Measurements from ENCODE around the gene EZH1. TPM values are rescaled to one million over a fixed set of nuclear protein-coding genes. Genes with fewer than 3 reads are reported as not detected.
"Not testable (repeated sequence)": the region's sequence is repeated elsewhere in the genome, so short reads cannot be mapped to it uniquely, and the experiment has no call there.

EZH1 gene
- total and polyA plus RNA-seq, 3 donors from 2014 or later: 28.1 to 59.4 (median 53.7) TPM

GRCh38 chr17:42744283-42744805, 496 bp downstream of the EZH1 start:
- peak; percentile 82 for DNase-seq
- Histone ChIP-seq H3K27me3 (no peaks in the 10 kb centered on the region), H3K9me3 (no peaks in the 10 kb centered on the region), H3K36me3 (ENCODE audit: low read depth, missing control alignments) (no peaks in the 10 kb centered on the region), H3K4me3 (peak overlapping the region; percentile 85 to 91), H3K4me1 (peaks cover 18% of the 10 kb centered on the region), H3K27ac (peak overlapping the region; percentile 94 to 96)
- 2% methylated on average over 15 to 32 of the region's 32 CpGs for WGBS, 2 donors
- intact Hi-C loops (cut with DNase I; ENCODE audit: low total_unique reads): no loop called here
- TF ChIP-seq POLR2A (IDR thresholded peaks at IDR 0.05): no peak
- no peak for TF ChIP-seq CTCF (IDR thresholded peaks at IDR 0.05)

- Histone ChIP-seq H3K4me3 (peak overlapping the region; percentile 85 to 91), H3K36me3 (ENCODE audit: low read depth, missing control alignments) (no peaks in the 10 kb centered on the region), H3K4me1 (peaks cover 14% of the 10 kb centered on the region), H3K27me3 (no peaks in the 10 kb centered on the region), H3K9me3 (no peaks in the 10 kb centered on the region), H3K27ac (peak overlapping the region; percentile 94 to 96)
- intact Hi-C loops (cut with DNase I; ENCODE audit: low total_unique reads): no loop called here
- WGBS, 2 donors: 30 to 35% methylated on average over 10 of the region's 10 CpGs
- no peak for DNase-seq
- TF ChIP-seq CTCF (IDR thresholded peaks at IDR 0.05) (no peak), POLR2A (IDR thresholded peaks at IDR 0.05) (no peak)
These were observed 1.1 kb downstream of the EZH1 start for GRCh38 chr17:42743595-42744282.

- intact Hi-C loops (cut with DNase I; ENCODE audit: low total_unique reads); DNase-seq; H3K4me3 ChIP-seq; H3K36me3 ChIP-seq (ENCODE audit: low read depth, missing control alignments); H3K27me3 ChIP-seq; H3K4me1 ChIP-seq; H3K9me3 ChIP-seq; H3K27ac ChIP-seq: not testable (repeated sequence)
- WGBS, 2 donors: 87 to 95% methylated on average over 11 of the region's 11 CpGs
These were observed 1.9 kb downstream of the EZH1 start for GRCh38 chr17:42742916-42743315.

GRCh38 chr17:42740699-42741098, 4.1 kb downstream of the EZH1 start:
- intact Hi-C loops (cut with DNase I; ENCODE audit: low total_unique reads): no loop called here
- H3K4me1 ChIP-seq: peaks cover 8% of the 10 kb centered on the region
- no peak for DNase-seq
- TF ChIP-seq CTCF (IDR thresholded peaks at IDR 0.05): no peak
- no peak for TF ChIP-seq POLR2A (IDR thresholded peaks at IDR 0.05)
- no peaks in the 10 kb centered on the region for H3K36me3 ChIP-seq (ENCODE audit: low read depth, missing control alignments)
- H3K27ac ChIP-seq: no peak overlapping the region
- WGBS, 2 donors: 75 to 95% methylated on average over 1 of the region's 1 CpG
- no peaks in the 10 kb centered on the region for H3K9me3 ChIP-seq
- H3K4me3 ChIP-seq: no peak overlapping the region
- H3K27me3 ChIP-seq: no peaks in the 10 kb centered on the region

- DNase-seq: no peak
- Histone ChIP-seq H3K27ac (no peak overlapping the region), H3K36me3 (ENCODE audit: low read depth, missing control alignments) (no peaks in the 10 kb centered on the region), H3K27me3 (no peaks in the 10 kb centered on the region), H3K9me3 (no peaks in the 10 kb centered on the region), H3K4me1 (no peaks in the 10 kb centered on the region), H3K4me3 (no peak overlapping the region)
- TF ChIP-seq POLR2A (IDR thresholded peaks at IDR 0.05) (no peak), CTCF (IDR thresholded peaks at IDR 0.05) (no peak)
- intact Hi-C loops (cut with DNase I; ENCODE audit: low total_unique reads): loop anchor here (10.0 kb wide), 1 partner anchor 100 kb away; the partner anchor contains the start of gene BECN1
- 94 to 95% methylated on average over 6 of the region's 6 CpGs for WGBS, 2 donors
These were observed 19.7 kb downstream of the EZH1 start for GRCh38 chr17:42725143-42725542.

Measured in testis (tissue), 3 donors.